Stimulated activated effector memory CD8-positive, alpha-beta T cell treated with anti-CD3 and anti-CD28 coated beads, Interleukin-12 subunit alpha, Interleukin-12 subunit beta, amount 100 ng/mL, for 72 hours (primary cell): ENCODE results near the gene KAT8.

Source experiments
- ATAC-seq: fragments of 150-1000 bp; cut with Tn5 transposase; 2 replicates; pipeline ENCODE4 v1.10.0; 2021
- DNase-seq, 2 donors: peaks; one replicate each; pipeline ENCODE4 v3.0.0; 2021 to 2022; ENCODE audit warnings: low spot score in 2 of 2
- H3K27ac Mint-ChIP-seq: one replicate; pipeline ENCODE4 v1.8.0; 2022; ENCODE audit warnings: mild to moderate bottlenecking, mixed read lengths
- H3K36me3 Mint-ChIP-seq: one replicate; pipeline ENCODE4 v1.8.0; 2022; ENCODE audit warnings: mild to moderate bottlenecking, mixed read lengths
- H3K4me1 Mint-ChIP-seq: one replicate; pipeline ENCODE4 v1.8.0; 2022; ENCODE audit warnings: mixed read lengths
- H3K4me3 Mint-ChIP-seq: one replicate; pipeline ENCODE4 v1.8.0; 2022; ENCODE audit warnings: mild to moderate bottlenecking, mixed read lengths
- H3K9me3 Mint-ChIP-seq: one replicate; pipeline ENCODE4 v1.8.0; 2022; ENCODE audit warnings: mixed read lengths

KAT8 gene

DNA sequence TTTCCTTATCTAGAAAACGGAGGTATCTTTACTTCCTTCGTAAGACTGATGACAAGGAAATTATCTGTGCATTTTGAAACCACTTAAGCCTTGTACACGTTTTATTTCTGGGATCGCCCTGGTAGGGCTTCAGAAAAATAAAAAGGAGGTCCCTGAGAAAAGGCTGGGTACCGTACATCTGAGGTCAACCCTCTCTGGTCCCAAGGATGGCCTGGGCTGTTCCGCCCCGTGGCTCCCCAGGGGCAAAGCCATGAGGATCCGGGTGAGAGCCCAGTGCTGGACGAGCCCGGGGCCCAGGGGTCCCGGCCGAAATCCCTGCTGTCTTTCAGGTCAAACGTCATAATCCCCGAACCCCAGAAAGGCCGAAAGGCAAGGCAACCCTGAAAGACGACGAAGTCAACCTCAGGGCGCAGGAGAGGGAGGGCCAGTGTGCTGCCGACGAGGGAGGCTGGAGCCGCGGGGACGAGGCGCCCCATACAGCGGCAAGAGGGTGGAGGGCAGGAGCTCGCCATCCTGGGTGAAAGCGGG lies 61.8 kb downstream of the KAT8 start:
- H3K4me3 Mint-ChIP-seq: peak overlapping the region; percentile 98
- peak overlapping the region; percentile 100 for H3K27ac Mint-ChIP-seq
- DNase-seq: no peak
- H3K9me3 Mint-ChIP-seq: no peaks in the 10 kb centered on the region
- H3K36me3 Mint-ChIP-seq: peaks cover 60% of the 10 kb centered on the region
- peaks cover 71% of the 10 kb centered on the region for H3K4me1 Mint-ChIP-seq
- ATAC-seq: peak; percentile 1

DNA sequence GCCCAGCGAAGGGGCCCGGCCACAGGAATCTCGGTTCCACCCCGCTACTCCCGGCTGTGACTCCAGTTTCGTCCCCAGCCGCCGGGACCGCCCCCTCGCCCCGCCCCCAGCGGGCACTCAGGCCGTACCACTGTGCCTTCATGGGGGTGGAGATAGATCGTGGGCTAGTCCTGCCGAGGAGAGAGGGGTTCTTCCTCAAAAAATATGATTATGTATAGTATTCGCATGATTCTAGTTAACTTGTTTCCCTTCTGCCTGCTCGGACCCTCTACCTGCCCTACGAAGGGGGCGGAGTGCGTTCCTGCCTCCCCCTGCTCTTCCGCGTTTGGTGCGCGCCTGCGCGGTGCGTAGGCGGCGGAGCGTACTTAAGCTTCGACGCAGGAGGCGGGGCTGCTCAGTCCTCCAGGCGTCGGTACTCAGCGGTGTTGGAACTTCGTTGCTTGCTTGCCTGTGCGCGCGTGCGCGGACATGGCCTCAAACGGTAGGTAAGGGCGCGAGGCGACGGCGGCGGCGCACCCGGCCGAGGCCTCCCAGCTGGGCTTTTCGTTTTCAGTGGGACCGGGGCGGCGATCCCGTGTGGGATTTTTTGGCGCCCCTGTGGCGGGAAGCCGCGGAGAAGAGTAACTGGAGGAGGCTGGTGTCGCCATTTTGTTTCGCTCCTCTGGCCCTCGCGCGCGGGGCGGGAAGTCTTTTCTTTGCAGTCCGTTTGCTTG lies 62.4 kb downstream of the KAT8 start, which contains the start of gene FUS:
FUS (plus strand) TSS at position 393 of the 713 bp plus-strand sequence; CDS start at position 469, 76 bp downstream.
- Mint-ChIP-seq H3K4me1 (peaks cover 76% of the 10 kb centered on the region), H3K36me3 (peaks cover 66% of the 10 kb centered on the region), H3K4me3 (peak within 1 kb of the TSS; percentile 98), H3K9me3 (no peaks in the 10 kb centered on the region), H3K27ac (peak within 1 kb of the TSS; percentile 100)
- peak; percentile 94 to 97 for DNase-seq
- peak; percentile 67 for ATAC-seq
